HG03571 (cell line): Measurements from ENCODE around the gene FCN1.
"Not testable (repeated sequence)": the region's sequence is repeated elsewhere in the genome, so short reads cannot be mapped to it uniquely, and the experiment has no call there.

Experiments used
- ATAC-seq: cut with Tn5 transposase; IDR thresholded peaks from one replicate; pipeline ENCODE4 v1.9.1; 2021; ENCODE audit not compliant: unreplicated experiment

The FCN1 gene

DNA sequence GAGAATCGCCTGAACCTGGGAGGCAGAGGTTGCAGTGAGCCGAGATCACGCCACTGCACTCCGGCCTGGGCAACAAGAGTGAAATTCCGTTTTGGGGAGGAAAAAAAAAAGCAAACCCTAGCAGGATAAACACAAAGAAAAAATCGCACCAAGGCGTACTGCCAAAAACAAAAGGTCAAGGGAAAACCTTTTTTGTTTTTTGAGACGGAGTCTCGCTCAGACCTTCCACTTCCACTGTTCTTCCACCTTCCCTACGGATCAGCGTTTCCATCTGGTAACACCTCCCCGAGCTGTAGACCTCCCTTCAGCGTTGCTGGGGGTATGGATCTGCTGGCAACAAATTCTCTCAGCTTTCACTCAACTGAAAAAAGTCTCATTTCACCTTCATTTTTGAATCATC lies 57.2 kb downstream of the FCN1 start:
- ATAC-seq, result no peak

DNA sequence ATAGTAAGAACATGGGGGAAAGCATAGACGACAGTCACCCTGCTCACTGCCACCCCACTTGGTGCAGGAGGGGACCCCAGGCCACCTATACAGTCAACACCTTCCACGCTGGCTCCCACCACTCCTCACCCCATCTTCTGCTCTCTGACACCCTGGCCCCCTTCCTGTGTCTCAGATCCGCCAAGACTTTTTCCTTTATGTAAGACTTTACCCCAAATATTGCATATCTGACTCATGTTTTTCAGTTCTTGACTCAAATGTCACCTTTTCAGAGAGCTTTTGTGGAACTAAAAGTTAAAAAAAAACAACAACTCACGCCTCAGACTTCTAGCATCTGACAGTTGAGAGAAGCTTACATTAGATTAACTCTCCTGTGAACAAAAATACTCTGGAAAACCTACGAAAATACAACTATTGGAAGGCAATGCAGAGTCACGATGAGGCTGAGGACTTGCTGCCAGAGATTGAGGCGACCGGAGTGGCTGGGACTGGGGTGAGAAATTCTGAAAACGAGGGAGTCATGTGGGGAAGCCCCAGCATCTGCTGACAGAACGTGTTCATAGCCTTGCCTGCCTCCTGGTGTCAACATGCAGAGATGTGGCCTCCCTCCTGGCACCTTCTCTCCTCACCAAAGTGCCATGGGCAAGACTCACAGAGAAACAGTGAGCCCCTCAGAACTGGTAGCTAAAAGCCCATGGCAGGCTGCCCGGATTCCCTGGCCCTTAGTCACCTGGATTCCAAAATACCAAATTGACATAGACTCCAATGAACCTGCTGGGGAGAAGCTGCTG lies 59.5 kb downstream of the FCN1 start:
- ATAC-seq, result no peak

DNA sequence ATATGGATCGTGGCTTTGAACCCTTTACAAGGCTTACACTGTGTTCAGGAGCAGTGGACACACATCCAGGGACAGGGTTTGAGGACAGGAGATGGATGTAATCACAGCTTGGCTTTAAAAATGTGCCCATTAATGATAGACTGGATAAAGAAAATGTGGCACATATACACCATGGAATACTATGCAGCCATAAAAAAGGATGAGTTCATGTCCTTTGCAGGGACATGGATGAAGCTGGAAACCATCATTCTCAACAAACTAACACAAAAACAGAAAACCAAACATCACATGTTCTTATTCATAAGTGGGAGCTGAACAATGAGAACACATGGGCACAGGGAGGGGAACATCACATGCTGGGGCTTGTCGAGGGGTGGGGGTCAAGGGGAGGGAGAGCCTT lies 60.3 kb downstream of the FCN1 start:
- not testable (repeated sequence) for ATAC-seq

- ATAC-seq, result no peak
Measured at GRCh38 chr9:134855900-134856377, 61.8 kb downstream of the FCN1 start.
